Activated T-cell treated with anti-CD3 and anti-CD28 coated beads, Interleukin-2, amount 50 U/mL, for 24 hours (primary cell): ENCODE results near the gene STK32C.
A peak's percentile ranks its signal among the peaks of the same experiment; 100 is the strongest.

Experiments
- DNase-seq: peaks from one replicate; pipeline ENCODE4 v3.0.0-alpha.2; 2020
- H3K27ac Mint-ChIP-seq: 2 replicates; pipeline ENCODE4 v1.8.0; 2020; ENCODE audit warnings: mild to moderate bottlenecking, mixed read lengths
- H3K27me3 Mint-ChIP-seq: 2 replicates; pipeline ENCODE4 v1.8.0; 2020; ENCODE audit warnings: mixed read lengths
- H3K36me3 Mint-ChIP-seq: 2 replicates; pipeline ENCODE4 v1.8.0; 2020; ENCODE audit warnings: low read depth, mixed read lengths
- H3K4me1 Mint-ChIP-seq: 2 replicates; pipeline ENCODE4 v1.8.0; 2020; ENCODE audit warnings: low read depth, mixed read lengths
- H3K4me3 Mint-ChIP-seq: 2 replicates; pipeline ENCODE4 v1.8.0; 2020; ENCODE audit warnings: mild to moderate bottlenecking, moderate library complexity, mixed read lengths
- H3K9me3 Mint-ChIP-seq: 2 replicates; pipeline ENCODE4 v1.8.0; 2020; ENCODE audit warnings: mixed read lengths

The STK32C gene

GRCh38 chr10:132240581-132240980 is 67.2 kb downstream of the STK32C start:
- no peak overlapping the region for H3K27ac Mint-ChIP-seq
- DNase-seq, result no peak
- H3K36me3 Mint-ChIP-seq, result no peaks in the 10 kb centered on the region
- H3K9me3 Mint-ChIP-seq, result no peaks in the 10 kb centered on the region
- no peaks in the 10 kb centered on the region for H3K4me1 Mint-ChIP-seq
- H3K4me3 Mint-ChIP-seq, result no peak overlapping the region
- no peaks in the 10 kb centered on the region for H3K27me3 Mint-ChIP-seq

DNA sequence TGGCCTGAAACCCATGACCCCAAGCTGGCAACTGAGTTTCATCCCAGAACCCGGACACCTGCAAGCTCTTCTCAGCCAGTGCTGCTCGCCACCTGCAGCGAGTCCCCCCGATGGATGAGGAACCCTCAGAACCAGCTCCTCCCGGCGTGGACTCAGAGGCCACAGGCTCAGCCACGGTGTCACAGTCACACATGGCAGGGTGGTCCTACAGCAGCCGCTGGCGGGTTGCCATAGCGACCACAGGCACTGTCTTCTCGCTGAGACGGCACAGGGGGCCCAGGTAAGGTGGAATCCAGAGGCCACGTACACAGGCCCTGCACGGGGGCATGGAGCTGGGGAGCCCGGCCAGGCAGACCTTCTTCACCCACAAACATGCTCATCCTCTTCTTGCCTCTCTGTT is 67.6 kb downstream of the STK32C start:
- Mint-ChIP-seq H3K27me3 (no peaks in the 10 kb centered on the region), H3K9me3 (no peaks in the 10 kb centered on the region), H3K36me3 (no peaks in the 10 kb centered on the region), H3K4me1 (no peaks in the 10 kb centered on the region), H3K4me3 (no peak overlapping the region), H3K27ac (no peak overlapping the region)
- no peak for DNase-seq

DNA sequence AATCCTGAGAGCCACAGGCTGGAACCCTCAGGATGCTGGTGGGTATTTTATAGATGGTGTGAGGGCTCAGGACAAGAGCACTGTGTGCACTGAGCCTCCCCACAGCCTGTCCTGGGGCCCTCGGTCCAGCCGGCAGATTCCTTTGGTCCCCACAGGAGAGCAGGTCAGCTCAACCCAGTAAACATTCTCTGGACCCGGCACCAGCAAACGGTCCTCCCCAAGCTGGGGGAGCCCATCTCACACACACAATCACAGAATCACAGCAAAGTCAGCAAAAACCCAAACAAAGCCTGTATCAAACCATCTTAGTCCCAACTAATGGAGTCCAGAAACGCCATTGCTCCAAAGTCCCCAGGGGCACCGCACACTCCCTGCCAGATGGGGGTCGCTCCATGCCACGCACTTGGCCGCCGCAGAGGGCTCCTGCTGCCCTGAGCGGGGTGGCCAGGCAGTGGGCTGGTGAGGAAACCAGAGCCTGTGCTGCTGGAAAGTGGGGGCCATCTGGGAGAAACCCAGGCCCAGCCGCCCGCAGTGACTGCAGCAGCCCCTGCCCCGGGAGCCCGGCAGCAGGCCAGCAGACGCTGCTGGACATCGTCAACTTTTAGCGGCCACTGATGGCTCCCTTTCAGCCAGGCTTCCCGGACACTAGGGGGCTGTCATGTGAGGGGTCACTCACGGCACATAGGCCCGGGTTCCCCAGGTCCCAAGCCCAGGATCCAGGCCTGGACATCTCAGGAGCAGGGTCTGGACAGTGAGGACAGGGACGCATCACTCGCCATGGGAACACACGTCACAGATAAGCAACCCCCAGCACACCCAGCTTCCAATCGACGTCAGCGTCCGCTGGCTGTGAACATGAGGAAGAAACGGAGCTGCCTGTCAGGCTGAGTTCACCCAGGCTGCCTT is 68.4 kb downstream of the STK32C start:
- Mint-ChIP-seq H3K9me3 (no peaks in the 10 kb centered on the region), H3K4me1 (no peaks in the 10 kb centered on the region), H3K36me3 (no peaks in the 10 kb centered on the region), H3K4me3 (no peak overlapping the region), H3K27ac (no peak overlapping the region), H3K27me3 (no peaks in the 10 kb centered on the region)
- DNase-seq, result no peak

GRCh38 chr10:132238371-132239125 is 69.2 kb downstream of the STK32C start:
- Mint-ChIP-seq H3K27ac (no peak overlapping the region), H3K36me3 (no peaks in the 10 kb centered on the region), H3K4me3 (no peak overlapping the region), H3K9me3 (no peaks in the 10 kb centered on the region), H3K27me3 (no peaks in the 10 kb centered on the region), H3K4me1 (no peaks in the 10 kb centered on the region)
- no peak for DNase-seq

DNA sequence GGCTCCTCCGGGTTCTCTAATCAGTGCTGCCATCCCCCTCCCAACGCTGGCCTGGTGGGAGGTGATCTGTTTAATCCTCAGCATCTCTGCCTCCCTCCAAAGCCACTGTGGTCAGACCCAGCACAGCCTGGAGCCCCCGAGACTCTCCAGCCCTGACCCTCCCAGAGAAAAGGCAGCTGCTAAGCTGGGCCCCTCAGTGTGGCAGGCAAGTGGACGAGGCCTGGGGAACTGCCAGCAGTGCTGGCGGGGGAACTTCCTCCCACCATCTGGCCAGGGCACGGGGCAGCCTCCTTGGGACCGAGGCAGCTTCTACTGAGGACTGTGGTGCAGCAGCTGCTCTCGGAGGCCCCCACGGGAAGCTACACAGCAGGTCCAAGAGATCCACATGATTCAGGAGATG is 69.9 kb downstream of the STK32C start:
- Mint-ChIP-seq H3K36me3 (no peaks in the 10 kb centered on the region), H3K4me1 (peaks cover under 1% of the 10 kb centered on the region), H3K27me3 (no peaks in the 10 kb centered on the region), H3K4me3 (no peak overlapping the region), H3K27ac (no peak overlapping the region), H3K9me3 (no peaks in the 10 kb centered on the region)
- no peak for DNase-seq

DNA sequence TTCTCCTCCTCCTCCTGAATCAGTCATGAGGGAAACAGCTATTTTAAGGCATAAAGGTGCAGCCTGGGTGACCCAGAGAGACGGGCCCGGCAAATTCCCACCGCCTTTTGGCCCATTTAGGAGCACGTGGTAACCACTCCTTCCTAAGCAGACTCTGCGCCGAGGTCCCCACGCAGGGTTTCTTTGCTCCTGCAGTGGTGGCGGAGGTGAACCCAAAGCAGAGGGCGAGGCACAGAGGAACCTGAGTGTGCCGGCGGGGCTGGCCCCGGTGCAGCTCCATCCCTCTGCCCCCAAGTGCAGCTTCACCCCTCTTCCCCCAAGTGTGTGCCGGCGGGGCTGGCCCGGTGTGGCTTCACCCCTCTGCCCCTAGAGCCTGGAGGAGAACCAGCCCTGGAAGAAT is 70.4 kb downstream of the STK32C start:
- Mint-ChIP-seq H3K4me1 (peaks cover 4% of the 10 kb centered on the region), H3K27ac (no peak overlapping the region), H3K27me3 (no peaks in the 10 kb centered on the region), H3K4me3 (no peak overlapping the region), H3K36me3 (no peaks in the 10 kb centered on the region), H3K9me3 (no peaks in the 10 kb centered on the region)
- no peak for DNase-seq

DNA sequence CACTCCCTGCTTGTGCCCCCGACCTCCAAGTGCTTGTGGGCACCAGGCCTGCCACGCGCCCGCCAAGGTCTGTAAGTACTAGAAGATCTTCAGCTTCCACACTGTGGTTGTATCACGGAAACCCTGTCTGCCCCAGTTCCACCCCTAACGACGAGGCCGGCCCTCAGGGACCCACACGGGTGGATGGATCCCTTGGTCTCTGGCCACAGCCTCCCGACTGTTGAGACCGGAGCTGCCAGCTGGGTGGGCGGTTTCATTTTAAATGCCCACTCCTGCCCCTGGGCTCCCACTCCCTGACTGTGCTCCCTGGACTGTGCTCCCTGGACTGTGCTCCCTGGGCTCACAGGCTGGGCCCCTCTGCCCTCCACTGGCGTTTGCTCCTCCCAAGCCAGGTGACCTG is 70.9 kb downstream of the STK32C start:
- Mint-ChIP-seq H3K9me3 (no peaks in the 10 kb centered on the region), H3K36me3 (no peaks in the 10 kb centered on the region), H3K4me1 (peaks cover 9% of the 10 kb centered on the region), H3K27me3 (no peaks in the 10 kb centered on the region), H3K27ac (no peak overlapping the region), H3K4me3 (no peak overlapping the region)
- no peak for DNase-seq

DNA sequence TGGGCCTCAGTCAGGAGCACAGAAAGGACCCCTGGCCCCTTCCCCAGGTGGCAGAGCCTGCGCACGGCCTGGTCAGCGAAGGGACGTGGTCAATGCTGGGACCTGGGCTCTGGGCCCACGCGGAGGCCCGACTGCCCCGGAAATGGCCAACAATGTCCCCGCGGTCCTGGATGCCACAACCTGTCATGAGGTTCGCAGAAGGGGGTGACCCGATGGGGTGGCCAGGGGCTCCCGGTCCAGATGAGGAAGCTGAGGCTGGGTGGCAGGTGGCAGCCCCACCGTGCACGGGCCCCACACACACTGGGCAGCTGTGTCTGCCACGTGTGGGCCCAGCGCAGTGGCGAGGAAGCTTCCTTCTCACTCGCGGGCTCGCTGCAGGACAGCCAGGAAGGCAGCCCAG is 71.6 kb downstream of the STK32C start:
- H3K27me3 Mint-ChIP-seq, result no peaks in the 10 kb centered on the region
- H3K4me1 Mint-ChIP-seq, result peaks cover 10% of the 10 kb centered on the region
- H3K4me3 Mint-ChIP-seq, result no peak overlapping the region
- H3K27ac Mint-ChIP-seq, result no peak overlapping the region
- DNase-seq, result no peak
- no peaks in the 10 kb centered on the region for H3K9me3 Mint-ChIP-seq
- H3K36me3 Mint-ChIP-seq, result no peaks in the 10 kb centered on the region

- Mint-ChIP-seq H3K4me1 (peaks cover 17% of the 10 kb centered on the region), H3K36me3 (no peaks in the 10 kb centered on the region), H3K27ac (no peak overlapping the region), H3K9me3 (no peaks in the 10 kb centered on the region), H3K27me3 (no peaks in the 10 kb centered on the region), H3K4me3 (no peak overlapping the region)
- no peak for DNase-seq
Observed at GRCh38 chr10:132234860-132235259, 72.9 kb downstream of the STK32C start.

- H3K27me3 Mint-ChIP-seq, result no peaks in the 10 kb centered on the region
- no peak overlapping the region for H3K4me3 Mint-ChIP-seq
- H3K4me1 Mint-ChIP-seq, result peaks cover 22% of the 10 kb centered on the region
- H3K27ac Mint-ChIP-seq, result no peak overlapping the region
- no peak for DNase-seq
- no peaks in the 10 kb centered on the region for H3K9me3 Mint-ChIP-seq
- no peaks in the 10 kb centered on the region for H3K36me3 Mint-ChIP-seq
Observed at GRCh38 chr10:132233501-132234085, 74.2 kb downstream of the STK32C start.

- no peak for DNase-seq
- Mint-ChIP-seq H3K27ac (peak overlapping the region; percentile 11), H3K4me1 (peaks cover 22% of the 10 kb centered on the region), H3K27me3 (no peaks in the 10 kb centered on the region), H3K36me3 (no peaks in the 10 kb centered on the region), H3K9me3 (no peaks in the 10 kb centered on the region), H3K4me3 (no peak overlapping the region)
Observed at GRCh38 chr10:132232981-132233380, 74.8 kb downstream of the STK32C start.

DNA sequence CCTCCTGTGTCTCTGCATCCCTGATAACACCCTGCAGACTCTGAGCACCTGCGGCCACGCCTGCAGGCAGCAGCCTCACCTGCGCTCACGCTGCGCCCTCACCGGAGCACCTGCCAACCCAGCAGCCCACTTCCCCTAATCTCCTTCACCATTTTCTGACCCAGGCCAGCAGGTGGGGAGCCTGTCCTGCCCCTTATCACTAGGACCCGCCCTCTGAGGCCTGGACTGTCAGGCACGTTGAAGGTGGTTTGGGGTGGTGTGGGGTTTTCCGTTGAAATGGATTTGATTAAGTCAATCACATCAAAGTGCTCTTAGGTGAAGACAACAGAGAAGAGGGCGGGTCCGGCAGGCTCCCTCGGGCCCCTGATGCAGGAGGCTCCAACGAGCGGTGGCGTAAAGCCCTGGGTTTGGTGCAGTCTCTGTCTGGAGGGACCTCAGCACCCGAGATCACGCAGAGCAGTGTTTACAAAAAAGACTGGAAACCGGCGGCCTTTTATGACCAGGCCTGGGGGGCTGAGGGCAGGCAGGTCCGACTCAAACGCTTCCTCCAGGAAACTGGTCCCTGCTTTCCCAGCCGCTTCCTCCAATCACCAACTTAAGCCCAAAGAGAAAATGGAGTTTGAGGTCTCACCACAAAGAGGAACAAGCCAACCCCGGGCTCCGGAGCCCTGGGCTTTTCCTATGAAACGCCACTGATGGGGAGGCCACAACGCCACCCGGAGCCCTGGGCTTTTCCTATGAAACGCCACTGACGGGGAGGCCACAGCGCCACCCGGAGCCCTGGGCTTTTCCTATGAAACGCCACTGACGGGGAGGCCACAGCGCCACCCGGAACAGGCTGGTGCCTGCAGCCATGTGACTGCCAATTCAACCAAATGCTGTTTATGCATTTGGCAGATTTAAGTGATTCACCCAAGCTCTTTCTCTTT is 75.5 kb downstream of the STK32C start:
- no peak for DNase-seq
- no peaks in the 10 kb centered on the region for H3K36me3 Mint-ChIP-seq
- H3K27ac Mint-ChIP-seq, result peak overlapping the region; percentile 19
- H3K27me3 Mint-ChIP-seq, result no peaks in the 10 kb centered on the region
- H3K9me3 Mint-ChIP-seq, result no peaks in the 10 kb centered on the region
- peaks cover 22% of the 10 kb centered on the region for H3K4me1 Mint-ChIP-seq
- no peak overlapping the region for H3K4me3 Mint-ChIP-seq

GRCh38 chr10:132231656-132232022 is 76.1 kb downstream of the STK32C start:
- Mint-ChIP-seq H3K27me3 (no peaks in the 10 kb centered on the region), H3K4me1 (peaks cover 22% of the 10 kb centered on the region), H3K36me3 (no peaks in the 10 kb centered on the region), H3K27ac (no peak overlapping the region), H3K9me3 (no peaks in the 10 kb centered on the region), H3K4me3 (no peak overlapping the region)
- no peak for DNase-seq

- H3K9me3 Mint-ChIP-seq, result no peaks in the 10 kb centered on the region
- H3K36me3 Mint-ChIP-seq, result no peaks in the 10 kb centered on the region
- peak overlapping the region; percentile 40 for H3K27ac Mint-ChIP-seq
- no peaks in the 10 kb centered on the region for H3K27me3 Mint-ChIP-seq
- H3K4me3 Mint-ChIP-seq, result no peak overlapping the region
- peaks cover 22% of the 10 kb centered on the region for H3K4me1 Mint-ChIP-seq
- no peak for DNase-seq
Observed at GRCh38 chr10:132230557-132231210, 77.1 kb downstream of the STK32C start.
